HepG2 (cell line): ENCODE measurements around the gene EZH1. TPM values are rescaled to one million over a fixed set of nuclear protein-coding genes. Genes with fewer than 3 reads are reported as not detected.
A peak's percentile ranks its signal among the peaks of the same experiment; 100 is the strongest.

ENCODE experiments used
- CBFB ChIP-seq: sonication (generic); formaldehyde crosslinking; IDR thresholded peaks from 2 replicates; pipeline ENCODE4 v1.4.0; 2020; ENCODE audit warnings: missing genetic modification reagents
- CENPT ChIP-seq: sonication (generic); formaldehyde crosslinking; IDR thresholded peaks from 2 replicates; pipeline ENCODE4 v1.8.0; 2022; ENCODE audit warnings: low read depth, mild to moderate bottlenecking, moderate library complexity, missing genetic modification reagents
- FOSL2 ChIP-seq: sonication (generic); formaldehyde crosslinking; IDR thresholded peaks from 2 replicates; pipeline ENCODE4 v1.4.0; 2020; ENCODE audit warnings: missing genetic modification reagents
- HNF4A ChIP-seq: sonication (generic); formaldehyde crosslinking; IDR thresholded peaks from 2 replicates; pipeline ENCODE4 v1.4.0; 2020; ENCODE audit warnings: missing genetic modification reagents
- JUN ChIP-seq: sonication (generic); formaldehyde crosslinking; IDR thresholded peaks from 2 replicates; pipeline ENCODE4 v1.4.0; 2020; ENCODE audit warnings: mild to moderate bottlenecking, missing genetic modification reagents
- KLF11 ChIP-seq: IDR thresholded peaks from 2 replicates; pipeline ENCODE4 v1.6.1; 2016; ENCODE audit warnings: missing compliant biosample characterization
- NBN ChIP-seq: fragments of 450-650 bp; conservative IDR thresholded peaks from 2 replicates; pipeline ENCODE4 v1.6.1; 2017
- RFX3 ChIP-seq: IDR thresholded peaks from 2 replicates; pipeline ENCODE4 v1.6.1; 2016; ENCODE audit warnings: missing biosample characterization, missing genetic modification reagents
- STAG1 ChIP-seq: sonication (generic); formaldehyde crosslinking; IDR thresholded peaks from 2 replicates; pipeline ENCODE4 v1.4.0; 2020; ENCODE audit warnings: missing genetic modification reagents
- TCF12 ChIP-seq, 2 experiments: fragments of 450-650 bp in 1 of 2; sonication (generic) in 1 of 2; formaldehyde crosslinking in 1 of 2; IDR thresholded peaks; 2 replicates each; pipeline versions ENCODE4 v1.6.1 to v1.8.0; 2017 to 2022; ENCODE audit warnings: antibody characterized with exemption in 1 of 2, mild to moderate bottlenecking in 1 of 2, missing genetic modification reagents in 1 of 2, moderate library complexity in 1 of 2
- XBP1 ChIP-seq: sonication (generic); formaldehyde crosslinking; IDR thresholded peaks from 2 replicates; pipeline ENCODE4 v1.5.0; 2020; ENCODE audit warnings: missing genetic modification reagents
- ZNF547 ChIP-seq: sonication (generic); formaldehyde crosslinking; IDR thresholded peaks from 2 replicates; pipeline ENCODE4 v1.5.1; 2020; ENCODE audit warnings: mild to moderate bottlenecking, missing genetic modification reagents
- ZNF703 ChIP-seq: sonication (generic); formaldehyde crosslinking; IDR thresholded peaks from 2 replicates; pipeline ENCODE4 v1.5.1; 2020; ENCODE audit warnings: missing genetic modification reagents, mild to moderate bottlenecking, moderate library complexity, borderline replicate concordance
- ZNF709 ChIP-seq: sonication (generic); formaldehyde crosslinking; IDR thresholded peaks from 2 replicates; pipeline ENCODE4 v1.5.0; 2020; ENCODE audit warnings: mild to moderate bottlenecking, missing genetic modification reagents
- ZNF891 ChIP-seq: sonication (generic); formaldehyde crosslinking; IDR thresholded peaks from 2 replicates; pipeline ENCODE4 v1.5.0; 2020; ENCODE audit warnings: mild to moderate bottlenecking, missing genetic modification reagents
- polyA plus RNA-seq, 8 experiments: library from polyadenylated mRNA; depleted of rRNA in 3 of 8; stranded (reverse) in 7 of 8; unstranded in 1 of 8; fragments of >200 nt; fragmentation: Illumina TruSeq in 4 of 8; extraction: Trizol in 4 of 8; gene quantifications; 2 replicates each; pipeline versions ENCODE4 v1.2.1 to v1.2.3, GENCODE V29; 2011 to 2016; ENCODE audit warnings: low read depth in 4 of 8, missing spikeins in 1 of 8, mixed read lengths in 1 of 8; ENCODE audit not compliant: insufficient read depth in 1 of 8
- total RNA-seq, 5 experiments: library from RNA; depleted of rRNA; stranded (reverse); fragments of >200 nt; fragmentation: Illumina TruSeq; extraction: Trizol; gene quantifications; 2 replicates each; pipeline ENCODE4 v1.2.3, GENCODE V29; 2016; ENCODE audit warnings: low read depth in 1 of 5
- TF ChIP-seq, protein P1 (sequence below): sonication (generic); formaldehyde crosslinking; IDR thresholded peaks from 2 replicates; pipeline ENCODE4 v1.5.1; 2020; ENCODE audit warnings: missing genetic modification reagents, mild to moderate bottlenecking, borderline replicate concordance
- TF ChIP-seq, protein P2 (sequence below): sonication (generic); formaldehyde crosslinking; IDR thresholded peaks from 2 replicates; pipeline ENCODE4 v1.8.0; 2022; ENCODE audit warnings: missing genetic modification reagents, mild to moderate bottlenecking, moderate library complexity, borderline replicate concordance
- TF ChIP-seq, protein P3 (sequence below): sonication (generic); formaldehyde crosslinking; IDR thresholded peaks from 2 replicates; pipeline ENCODE4 v1.4.0; 2020; ENCODE audit warnings: mild to moderate bottlenecking, missing genetic modification reagents
- TF ChIP-seq, protein P4 (sequence below): sonication (generic); formaldehyde crosslinking; IDR thresholded peaks from 2 replicates; pipeline ENCODE4 v1.8.0; 2022; ENCODE audit warnings: mild to moderate bottlenecking, missing genetic modification reagents, moderate library complexity
- TF ChIP-seq, protein P5 (sequence below): sonication (generic); formaldehyde crosslinking; IDR thresholded peaks from 2 replicates; pipeline ENCODE4 v1.4.0; 2020; ENCODE audit warnings: mild to moderate bottlenecking, low read depth, missing genetic modification reagents
- TF ChIP-seq, protein P6 (sequence below): sonication (generic); formaldehyde crosslinking; IDR thresholded peaks from 2 replicates; pipeline ENCODE4 v1.5.1; 2020; ENCODE audit warnings: mild to moderate bottlenecking, missing genetic modification reagents, borderline replicate concordance

Gene EZH1
- total and polyA plus RNA-seq, 2 of the 13 experiments (the other 11 are each of a cell fraction or from before 2014, with no cell fraction given) = 11.6 to 24.0 TPM

DNA sequence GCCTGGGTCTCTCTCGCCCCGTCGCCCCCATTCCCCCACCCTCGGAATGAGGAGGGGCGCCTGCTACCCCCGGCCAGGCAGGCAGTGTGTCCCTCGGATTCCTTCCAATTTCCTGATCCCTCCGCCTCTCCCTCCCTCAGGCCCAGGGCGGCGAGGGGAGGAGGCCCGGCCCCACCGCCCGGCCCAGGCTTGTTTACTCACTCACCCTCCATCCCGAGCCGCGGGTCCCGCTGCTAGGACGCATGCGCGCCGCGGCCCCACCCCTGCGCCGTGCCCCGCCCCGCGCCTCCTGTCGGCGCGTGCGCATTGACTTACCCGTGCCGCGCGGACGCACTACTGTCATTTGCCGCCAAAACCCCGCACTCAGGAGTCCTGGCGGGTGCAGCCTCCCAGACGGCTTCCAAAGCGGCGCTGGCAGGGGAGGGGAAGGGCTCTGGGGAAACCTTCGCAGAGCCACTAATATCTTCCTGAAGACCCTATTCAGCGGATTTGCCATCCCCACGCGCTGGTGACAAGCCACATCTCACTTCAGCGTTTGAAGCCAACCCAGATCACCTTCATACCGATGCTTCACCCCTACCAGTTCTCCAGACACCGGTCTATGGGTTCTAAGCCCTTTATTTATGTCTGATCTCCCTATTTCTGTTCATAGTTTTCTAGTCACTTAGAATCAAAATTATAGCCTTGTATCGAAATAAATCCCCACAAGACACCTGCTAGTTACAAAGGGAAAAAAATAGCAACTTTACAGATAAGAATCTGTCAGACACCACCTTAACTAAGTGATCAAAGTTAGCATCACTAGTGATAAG, at the start of gene EZH1 (continued):
- TF ChIP-seq, protein P1, sequence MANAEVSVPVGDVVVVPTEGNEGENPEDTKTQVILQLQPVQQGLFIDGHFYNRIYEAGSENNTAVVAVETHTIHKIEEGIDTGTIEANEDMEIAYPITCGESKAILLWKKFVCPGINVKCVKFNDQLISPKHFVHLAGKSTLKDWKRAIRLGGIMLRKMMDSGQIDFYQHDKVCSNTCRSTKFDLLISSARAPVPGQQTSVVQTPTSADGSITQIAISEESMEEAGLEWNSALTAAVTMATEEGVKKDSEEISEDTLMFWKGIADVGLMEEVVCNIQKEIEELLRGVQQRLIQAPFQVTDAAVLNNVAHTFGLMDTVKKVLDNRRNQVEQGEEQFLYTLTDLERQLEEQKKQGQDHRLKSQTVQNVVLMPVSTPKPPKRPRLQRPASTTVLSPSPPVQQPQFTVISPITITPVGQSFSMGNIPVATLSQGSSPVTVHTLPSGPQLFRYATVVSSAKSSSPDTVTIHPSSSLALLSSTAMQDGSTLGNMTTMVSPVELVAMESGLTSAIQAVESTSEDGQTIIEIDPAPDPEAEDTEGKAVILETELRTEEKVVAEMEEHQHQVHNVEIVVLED (CRISPR knock-in tag) = peak; percentile 86
- TF ChIP-seq JUN (peak; percentile 18; the same call in 1 of the 2 replicates), ZNF709 (CRISPR knock-in tag) (no peak; the same call in 1 of the 2 replicates), STAG1 (CRISPR knock-in tag) (no peak), KLF11 (peak; percentile 94; the same call in 1 of the 2 replicates), ZNF703 (no peak), RFX3 (no peak; the same call in 1 of the 2 replicates), ZNF547 (CRISPR knock-in tag) (peak; percentile 62; the same call in 1 of the 2 replicates), CBFB (CRISPR knock-in tag) (peak; percentile 65; the same call in 1 of the 2 replicates), ZNF891 (peak; percentile 83), TCF12 (IDR thresholded peaks at IDR 0.05) (no peak), TCF12 (CRISPR knock-in tag; IDR thresholded peaks at IDR 0.05) (no peak), FOSL2 (peak; percentile 26; the same call in 1 of the 2 replicates), NBN (no peak), XBP1 (CRISPR knock-in tag) (no peak), CENPT (CRISPR knock-in tag) (peak; percentile 81; the same call in 1 of the 2 replicates), HNF4A (CRISPR knock-in tag) (no peak)
- TF ChIP-seq, protein P2, sequence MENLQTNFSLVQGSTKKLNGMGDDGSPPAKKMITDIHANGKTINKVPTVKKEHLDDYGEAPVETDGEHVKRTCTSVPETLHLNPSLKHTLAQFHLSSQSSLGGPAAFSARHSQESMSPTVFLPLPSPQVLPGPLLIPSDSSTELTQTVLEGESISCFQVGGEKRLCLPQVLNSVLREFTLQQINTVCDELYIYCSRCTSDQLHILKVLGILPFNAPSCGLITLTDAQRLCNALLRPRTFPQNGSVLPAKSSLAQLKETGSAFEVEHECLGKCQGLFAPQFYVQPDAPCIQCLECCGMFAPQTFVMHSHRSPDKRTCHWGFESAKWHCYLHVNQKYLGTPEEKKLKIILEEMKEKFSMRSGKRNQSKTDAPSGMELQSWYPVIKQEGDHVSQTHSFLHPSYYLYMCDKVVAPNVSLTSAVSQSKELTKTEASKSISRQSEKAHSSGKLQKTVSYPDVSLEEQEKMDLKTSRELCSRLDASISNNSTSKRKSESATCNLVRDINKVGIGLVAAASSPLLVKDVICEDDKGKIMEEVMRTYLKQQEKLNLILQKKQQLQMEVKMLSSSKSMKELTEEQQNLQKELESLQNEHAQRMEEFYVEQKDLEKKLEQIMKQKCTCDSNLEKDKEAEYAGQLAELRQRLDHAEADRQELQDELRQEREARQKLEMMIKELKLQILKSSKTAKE = no peak
- TF ChIP-seq, protein P3, sequence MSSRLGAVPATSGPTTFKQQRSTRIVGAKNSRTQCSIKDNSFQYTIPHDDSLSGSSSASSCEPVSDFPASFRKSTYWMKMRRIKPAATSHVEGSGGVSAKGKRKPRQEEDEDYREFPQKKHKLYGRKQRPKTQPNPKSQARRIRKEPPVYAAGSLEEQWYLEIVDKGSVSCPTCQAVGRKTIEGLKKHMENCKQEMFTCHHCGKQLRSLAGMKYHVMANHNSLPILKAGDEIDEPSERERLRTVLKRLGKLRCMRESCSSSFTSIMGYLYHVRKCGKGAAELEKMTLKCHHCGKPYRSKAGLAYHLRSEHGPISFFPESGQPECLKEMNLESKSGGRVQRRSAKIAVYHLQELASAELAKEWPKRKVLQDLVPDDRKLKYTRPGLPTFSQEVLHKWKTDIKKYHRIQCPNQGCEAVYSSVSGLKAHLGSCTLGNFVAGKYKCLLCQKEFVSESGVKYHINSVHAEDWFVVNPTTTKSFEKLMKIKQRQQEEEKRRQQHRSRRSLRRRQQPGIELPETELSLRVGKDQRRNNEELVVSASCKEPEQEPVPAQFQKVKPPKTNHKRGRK (CRISPR knock-in tag) = no peak
- TF ChIP-seq, protein P4, sequence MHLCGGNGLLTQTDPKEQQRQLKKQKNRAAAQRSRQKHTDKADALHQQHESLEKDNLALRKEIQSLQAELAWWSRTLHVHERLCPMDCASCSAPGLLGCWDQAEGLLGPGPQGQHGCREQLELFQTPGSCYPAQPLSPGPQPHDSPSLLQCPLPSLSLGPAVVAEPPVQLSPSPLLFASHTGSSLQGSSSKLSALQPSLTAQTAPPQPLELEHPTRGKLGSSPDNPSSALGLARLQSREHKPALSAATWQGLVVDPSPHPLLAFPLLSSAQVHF (CRISPR knock-in tag) = peak; percentile 86; the same call in 1 of the 2 replicates
- TF ChIP-seq, protein P5, sequence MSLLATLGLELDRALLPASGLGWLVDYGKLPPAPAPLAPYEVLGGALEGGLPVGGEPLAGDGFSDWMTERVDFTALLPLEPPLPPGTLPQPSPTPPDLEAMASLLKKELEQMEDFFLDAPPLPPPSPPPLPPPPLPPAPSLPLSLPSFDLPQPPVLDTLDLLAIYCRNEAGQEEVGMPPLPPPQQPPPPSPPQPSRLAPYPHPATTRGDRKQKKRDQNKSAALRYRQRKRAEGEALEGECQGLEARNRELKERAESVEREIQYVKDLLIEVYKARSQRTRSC (CRISPR knock-in tag) = peak; percentile 86; the same call in 1 of the 2 replicates
- TF ChIP-seq, protein P6, sequence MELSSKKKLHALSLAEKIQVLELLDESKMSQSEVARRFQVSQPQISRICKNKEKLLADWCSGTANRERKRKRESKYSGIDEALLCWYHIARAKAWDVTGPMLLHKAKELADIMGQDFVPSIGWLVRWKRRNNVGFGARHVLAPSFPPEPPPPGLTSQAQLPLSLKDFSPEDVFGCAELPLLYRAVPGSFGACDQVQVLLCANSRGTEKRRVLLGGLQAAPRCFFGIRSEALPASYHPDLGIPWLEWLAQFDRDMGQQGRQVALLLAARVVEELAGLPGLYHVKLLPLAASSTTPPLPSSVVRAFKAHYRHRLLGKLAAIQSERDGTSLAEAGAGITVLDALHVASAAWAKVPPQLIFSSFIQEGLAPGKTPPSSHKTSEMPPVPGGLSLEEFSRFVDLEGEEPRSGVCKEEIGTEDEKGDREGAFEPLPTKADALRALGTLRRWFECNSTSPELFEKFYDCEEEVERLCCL = no peak
